Activated T-cell treated with anti-CD3 and anti-CD28 coated beads, Interleukin-2, amount 50 U/mL, for 4 hours (primary cell): Measurements from ENCODE around the gene IL4I1. TPM values are rescaled to one million over a fixed set of nuclear protein-coding genes. Genes with fewer than 3 reads are reported as not detected.
A peak's percentile ranks its signal among the peaks of the same experiment; 100 is the strongest.

Source experiments
- ATAC-seq, 2 donors: fragments of 200-7000 bp; cut with Tn5 transposase; one replicate each; pipeline ENCODE4 v1.10.0; 2021
- DNase-seq: peaks from one replicate; pipeline ENCODE4 v3.0.0-alpha.2; 2020
- H3K27me3 Mint-ChIP-seq: one replicate; pipeline ENCODE4 v1.8.0; 2021; ENCODE audit warnings: low read depth, mixed read lengths
- H3K36me3 Mint-ChIP-seq: one replicate; pipeline ENCODE4 v1.8.0; 2022; ENCODE audit warnings: mixed read lengths; ENCODE audit not compliant: insufficient read depth
- H3K4me1 Mint-ChIP-seq: one replicate; pipeline ENCODE4 v1.8.0; 2021; ENCODE audit warnings: low read depth, mixed read lengths
- H3K4me3 Mint-ChIP-seq: one replicate; pipeline ENCODE4 v1.8.0; 2021; ENCODE audit warnings: mild to moderate bottlenecking, moderate library complexity, mixed read lengths
- H3K9me3 Mint-ChIP-seq: one replicate; pipeline ENCODE4 v1.8.0; 2021; ENCODE audit warnings: mixed read lengths
- total RNA-seq, 3 donors: library from RNA; stranded (reverse); gene quantifications; one replicate each; pipeline ENCODE4 v1.2.1, GENCODE V29; 2021

Gene IL4I1
- total RNA-seq, 3 donors from 2014 or later = 24.7 to 52.7 (median 36.4) TPM

DNA sequence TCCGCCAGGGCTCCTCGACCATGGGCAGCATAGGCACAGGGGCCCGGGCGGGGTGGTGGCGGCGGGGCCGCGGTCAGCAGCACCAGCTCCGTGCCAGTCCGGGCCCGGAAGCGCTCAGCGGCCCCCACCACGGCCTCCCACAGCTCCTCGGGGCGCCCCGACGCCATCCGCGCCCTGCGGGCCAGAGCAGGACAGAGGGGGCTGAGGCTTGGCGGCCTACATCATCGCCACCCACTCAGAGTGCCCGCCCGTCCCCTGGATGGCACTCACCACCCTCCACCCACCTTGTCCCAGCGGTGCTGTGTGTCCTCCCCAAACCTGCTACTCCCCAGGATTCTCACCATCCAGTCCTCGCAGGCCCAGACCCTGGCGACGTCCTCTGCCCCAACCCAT lies 23.6 kb downstream of the IL4I1 start:
- DNase-seq (no peak), ATAC-seq (no peak)
- H3K9me3 Mint-ChIP-seq = no peaks in the 10 kb centered on the region
- H3K4me1 Mint-ChIP-seq = peaks cover 25% of the 10 kb centered on the region
- peaks cover 2% of the 10 kb centered on the region for H3K36me3 Mint-ChIP-seq
- H3K4me3 Mint-ChIP-seq = no peak overlapping the region
- H3K27me3 Mint-ChIP-seq = no peaks in the 10 kb centered on the region

DNA sequence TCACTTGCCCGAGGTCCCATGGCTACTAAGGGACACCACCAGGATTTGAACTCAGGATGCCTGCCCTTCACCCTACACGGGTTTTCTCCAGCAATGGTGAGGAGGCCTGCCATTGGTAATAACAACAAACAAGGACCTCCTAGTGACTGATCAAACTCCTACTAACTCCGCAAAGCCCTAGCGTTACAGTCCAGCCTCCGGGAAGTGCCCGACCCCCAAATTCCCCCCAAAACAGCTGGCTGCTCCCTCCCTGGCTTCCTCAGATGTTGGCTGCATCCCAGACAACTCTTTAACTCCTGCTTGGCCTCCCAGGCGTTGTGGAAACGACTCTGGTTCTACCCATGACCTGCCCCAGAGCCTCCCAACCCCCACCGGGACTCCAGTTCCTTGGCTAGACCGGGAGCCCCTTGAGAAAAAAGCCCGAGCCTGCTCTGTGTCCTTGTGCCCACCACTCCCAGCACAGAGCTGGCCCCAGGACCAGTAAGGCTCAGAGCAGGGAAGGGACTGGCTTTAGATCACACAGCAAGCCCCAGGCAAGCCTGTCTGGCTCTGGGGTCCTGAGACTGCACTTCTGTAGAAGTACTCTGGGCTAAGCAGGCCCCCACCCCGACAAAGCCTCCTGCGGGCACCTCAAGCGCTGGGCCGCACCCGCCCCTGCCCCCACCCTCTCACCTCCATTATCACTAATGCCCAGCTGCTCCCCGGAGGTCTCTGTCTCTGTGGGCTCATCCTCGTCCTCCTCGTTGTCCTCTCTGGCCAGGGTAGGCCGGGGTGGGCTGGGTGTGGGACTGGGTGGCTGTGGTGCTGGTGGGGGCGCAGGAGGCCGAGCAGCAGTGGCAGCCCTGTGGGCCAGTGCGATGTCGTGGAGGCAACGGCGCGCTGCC lies 24.2 kb downstream of the IL4I1 start:
- H3K36me3 Mint-ChIP-seq = no peaks in the 10 kb centered on the region
- H3K4me3 Mint-ChIP-seq = no peak overlapping the region
- peaks cover 25% of the 10 kb centered on the region for H3K4me1 Mint-ChIP-seq
- DNase-seq (no peak), ATAC-seq (no peak)
- no peaks in the 10 kb centered on the region for H3K9me3 Mint-ChIP-seq
- H3K27me3 Mint-ChIP-seq = no peaks in the 10 kb centered on the region

DNA sequence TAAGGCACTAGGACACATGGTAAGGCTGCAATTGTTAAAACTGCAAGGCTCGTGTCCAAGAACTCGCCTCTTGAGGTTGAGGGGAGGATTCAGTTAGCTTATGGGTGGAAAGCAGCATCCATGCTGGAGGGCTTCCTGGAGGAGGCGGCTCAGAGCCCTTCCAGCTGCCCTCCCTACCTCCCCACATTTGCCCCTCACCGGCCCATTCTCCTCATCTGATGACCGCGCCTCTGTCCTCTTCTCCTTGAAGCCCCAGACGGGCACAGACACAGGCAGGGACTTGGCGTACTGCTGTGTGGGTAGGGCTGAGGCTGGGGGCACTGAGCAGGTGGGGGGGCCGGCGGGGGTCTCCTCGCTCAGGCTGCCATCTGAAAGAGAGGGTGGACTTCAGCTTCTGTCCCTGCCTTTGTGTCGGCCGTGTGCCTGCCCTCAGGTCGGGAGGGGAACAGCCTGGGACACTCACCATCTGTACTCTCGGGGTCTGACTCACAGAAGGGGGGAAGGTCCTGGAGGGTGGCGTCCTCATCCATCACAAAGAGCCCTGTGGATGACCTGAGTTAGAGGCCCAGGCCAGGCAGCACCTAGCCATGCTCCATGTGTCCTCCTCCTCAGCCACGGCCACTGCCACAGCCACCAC lies 25.2 kb downstream of the IL4I1 start:
- no peaks in the 10 kb centered on the region for H3K36me3 Mint-ChIP-seq
- H3K27me3 Mint-ChIP-seq = no peaks in the 10 kb centered on the region
- ATAC-seq (no peak), DNase-seq (no peak)
- no peaks in the 10 kb centered on the region for H3K9me3 Mint-ChIP-seq
- H3K4me1 Mint-ChIP-seq = peaks cover 32% of the 10 kb centered on the region
- no peak overlapping the region for H3K4me3 Mint-ChIP-seq

DNA sequence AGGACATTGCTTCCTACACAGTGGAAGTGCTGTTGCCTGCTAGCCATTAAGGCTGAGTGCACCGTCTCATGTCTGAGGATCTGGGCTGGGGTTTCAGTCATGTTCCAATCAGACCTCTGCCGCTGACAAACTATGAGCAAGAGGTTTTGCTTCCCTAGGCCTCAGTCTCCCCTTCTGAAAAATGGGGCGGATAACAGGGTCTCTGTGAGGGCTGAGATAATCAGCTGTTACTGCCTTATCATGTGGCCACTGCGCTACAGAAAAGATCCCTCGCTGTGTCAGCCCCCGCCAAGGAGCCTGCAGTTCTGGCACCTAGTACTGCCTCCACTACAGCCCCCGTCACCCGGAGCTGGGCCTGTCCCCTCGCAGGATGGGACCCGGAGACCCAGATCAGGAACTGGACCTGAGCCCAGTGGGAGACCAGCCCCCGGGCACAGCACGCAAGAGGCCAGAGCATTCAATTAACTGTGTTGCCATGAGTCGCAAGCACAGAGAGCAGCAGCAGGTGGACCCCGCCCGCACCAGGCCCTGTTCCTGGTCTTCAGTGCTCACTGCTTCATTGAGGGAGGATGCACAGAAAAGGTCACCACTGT lies 26.3 kb downstream of the IL4I1 start:
- no peaks in the 10 kb centered on the region for H3K9me3 Mint-ChIP-seq
- ATAC-seq (no peak), DNase-seq (no peak)
- no peaks in the 10 kb centered on the region for H3K36me3 Mint-ChIP-seq
- no peaks in the 10 kb centered on the region for H3K27me3 Mint-ChIP-seq
- peaks cover 37% of the 10 kb centered on the region for H3K4me1 Mint-ChIP-seq
- no peak overlapping the region for H3K4me3 Mint-ChIP-seq

DNA sequence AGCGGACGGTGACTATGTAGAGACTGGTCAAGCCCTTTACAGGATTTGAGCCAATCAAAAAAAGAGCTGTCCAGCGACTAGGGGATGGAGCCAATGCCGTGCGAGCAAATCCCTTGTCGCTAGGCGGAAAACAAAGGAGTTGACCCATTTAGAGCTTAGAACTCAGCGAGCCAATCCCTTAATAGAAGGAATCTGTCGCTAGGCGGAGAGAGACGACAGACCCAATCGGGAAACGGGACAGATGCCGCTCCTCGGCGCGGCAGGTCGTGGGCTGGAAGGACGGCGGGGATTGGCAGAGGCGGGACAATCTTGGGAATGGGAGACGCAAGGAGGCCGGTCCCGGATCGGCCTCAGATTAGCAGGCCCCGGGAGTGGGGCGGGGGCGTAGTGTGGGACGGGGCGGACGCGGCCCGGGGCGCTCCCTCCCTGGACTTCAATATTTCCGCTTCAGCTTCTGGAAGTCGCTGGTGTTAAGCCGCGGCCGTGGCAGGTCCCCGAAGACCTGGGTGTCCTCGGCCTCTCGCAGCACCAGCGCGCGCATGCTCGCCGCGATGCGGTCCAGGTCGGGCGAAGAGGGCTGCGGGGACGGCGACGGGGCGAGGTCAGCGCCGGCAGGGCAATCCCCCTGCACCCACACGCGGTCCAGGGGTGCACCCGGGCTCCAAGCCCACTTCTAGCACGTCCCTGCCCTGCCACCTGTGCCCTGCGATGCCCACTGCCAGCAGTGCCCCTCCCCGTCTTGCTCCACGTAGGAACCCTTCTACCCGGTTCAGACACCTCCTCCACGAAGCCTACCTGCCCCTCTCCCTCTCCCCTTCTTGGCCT lies 27.0 kb downstream of the IL4I1 start:
- DNase-seq (peak; percentile 83), ATAC-seq (peak; percentile 82 to 83)
- Mint-ChIP-seq H3K4me1 (peaks cover 38% of the 10 kb centered on the region), H3K9me3 (no peaks in the 10 kb centered on the region), H3K27me3 (no peaks in the 10 kb centered on the region), H3K36me3 (peaks cover 5% of the 10 kb centered on the region), H3K4me3 (no peak overlapping the region)

DNA sequence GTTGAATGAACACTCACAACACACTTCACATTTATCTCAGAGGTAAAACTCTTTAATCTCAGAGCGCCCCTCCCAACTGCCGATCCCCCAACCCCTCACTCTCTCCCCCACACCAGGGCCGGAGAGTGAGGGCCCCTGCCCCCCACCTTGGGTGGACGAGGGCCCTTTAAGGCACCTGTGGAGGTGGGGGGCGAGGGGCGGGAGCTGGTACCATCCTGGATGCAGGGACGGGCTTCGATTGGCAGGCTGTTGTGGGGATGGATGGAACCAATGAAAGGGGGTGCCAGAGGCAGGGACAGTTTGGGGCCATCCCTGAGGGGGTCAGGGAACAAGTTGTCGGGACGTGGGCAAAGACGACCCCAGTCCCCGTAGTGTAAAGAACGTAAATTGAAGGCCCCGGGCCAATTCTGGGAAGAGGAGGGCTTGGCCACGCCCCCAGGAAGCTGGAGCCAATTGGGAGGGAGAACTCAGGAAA lies 27.6 kb downstream of the IL4I1 start:
- DNase-seq = no peak

DNA sequence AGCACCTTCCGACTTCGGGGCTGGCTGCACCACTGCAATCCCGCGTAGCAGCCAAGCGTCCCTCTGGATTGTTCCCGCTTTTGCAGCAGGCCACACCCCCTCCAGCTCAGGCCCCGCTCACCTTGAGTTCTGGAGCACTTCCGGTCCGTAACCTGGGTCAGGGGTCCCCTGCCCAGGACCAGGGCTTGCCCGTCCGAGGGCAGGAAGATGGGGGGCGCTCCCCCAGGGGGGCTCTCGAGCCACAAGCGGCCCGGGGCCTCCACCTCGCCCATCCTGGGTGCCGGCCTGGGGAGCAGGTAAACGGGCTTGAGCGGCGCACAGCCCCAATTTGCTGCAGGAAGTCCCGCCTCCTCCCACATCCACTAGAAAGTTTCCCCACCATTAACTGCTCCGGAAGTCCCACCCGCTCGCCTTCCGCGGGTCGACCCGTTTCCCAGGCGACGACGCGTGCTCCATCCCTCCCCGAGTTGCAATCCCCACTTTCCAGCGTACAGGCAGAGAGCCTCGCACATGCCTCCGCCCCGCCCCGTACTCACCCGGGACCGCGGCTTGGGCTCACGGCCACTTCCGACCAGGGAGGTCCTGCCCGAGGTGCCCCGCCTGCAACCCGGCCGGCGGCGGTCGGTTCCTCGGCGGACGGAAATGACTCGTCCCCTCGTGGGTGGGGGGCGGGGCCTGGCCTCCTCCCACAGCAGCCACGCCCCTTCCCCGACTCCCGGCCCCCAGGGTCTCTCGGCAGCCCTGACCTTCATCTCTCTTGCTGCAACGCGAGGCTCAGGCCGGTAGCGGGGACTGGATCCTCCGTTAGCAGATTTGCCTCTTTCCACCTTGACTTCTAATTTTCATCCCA lies 29.5 kb downstream of the IL4I1 start, which contains the start of gene PNKP:
Gene PNKP, minus strand, starts transcription at position 644 of the 850 bp plus-strand sequence. Its CDS starts 372 bp downstream, at position 272.
- peak within 1 kb of the TSS; percentile 97 for H3K4me3 Mint-ChIP-seq

More for the DNA sequence above, 27.6 kb downstream of the IL4I1 start:
- peak overlapping the region; percentile 97 for H3K4me3 Mint-ChIP-seq
- no peaks in the 10 kb centered on the region for H3K9me3 Mint-ChIP-seq
- peaks cover 9% of the 10 kb centered on the region for H3K36me3 Mint-ChIP-seq
- ATAC-seq = peak; percentile 3 to 4
- H3K4me1 Mint-ChIP-seq = peaks cover 44% of the 10 kb centered on the region
- no peaks in the 10 kb centered on the region for H3K27me3 Mint-ChIP-seq

DNA sequence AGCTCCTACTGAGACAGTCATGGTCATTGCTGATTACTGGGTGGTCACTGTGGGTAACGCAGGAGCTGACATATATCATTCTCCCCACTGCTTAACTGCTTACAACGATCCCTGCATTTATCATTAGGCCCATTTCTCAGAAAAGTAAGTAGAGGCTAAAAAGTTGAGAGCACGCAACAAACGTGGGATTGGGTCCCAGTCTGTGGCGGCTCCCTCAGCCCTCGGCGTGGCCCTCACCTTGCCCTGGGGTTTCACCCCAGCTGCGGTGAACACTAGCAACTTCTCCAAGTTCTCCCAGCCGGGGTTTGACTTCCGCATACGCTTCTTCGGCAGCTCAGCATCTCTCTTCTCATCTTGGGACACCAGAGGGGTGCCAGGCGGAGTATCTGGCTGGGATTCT lies 31.8 kb downstream of the IL4I1 start:
- DNase-seq = no peak

More for the DNA sequence above, 29.5 kb downstream of the IL4I1 start, which contains the start of gene PNKP:
- Mint-ChIP-seq H3K36me3 (peaks cover 16% of the 10 kb centered on the region), H3K4me1 (peaks cover 50% of the 10 kb centered on the region), H3K9me3 (no peaks in the 10 kb centered on the region), H3K27me3 (no peaks in the 10 kb centered on the region)
- DNase-seq (peak; percentile 83), ATAC-seq (peak; percentile 61 to 62)

DNA sequence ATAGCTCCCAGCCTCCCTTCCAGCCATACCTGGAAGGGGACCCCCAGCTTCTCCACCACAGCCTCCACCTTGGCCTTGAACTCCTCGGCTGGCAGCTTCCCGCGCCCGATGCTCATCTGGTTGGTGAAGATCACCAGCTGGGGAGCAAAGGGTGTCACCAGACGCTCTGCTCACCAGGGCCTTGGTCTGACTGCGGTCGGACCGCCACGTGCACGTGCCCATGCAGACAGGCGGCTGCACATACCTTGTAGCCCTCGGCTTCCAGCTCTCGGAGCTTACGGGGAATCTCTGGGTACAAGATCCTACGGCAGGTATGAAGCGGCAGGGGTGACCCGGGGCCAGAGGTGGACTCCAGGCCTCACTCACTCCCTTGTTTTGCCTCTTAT lies 32.8 kb downstream of the IL4I1 start:
- ATAC-seq (no peak), DNase-seq (no peak)
- Mint-ChIP-seq H3K27me3 (no peaks in the 10 kb centered on the region), H3K9me3 (no peaks in the 10 kb centered on the region), H3K4me3 (no peak overlapping the region), H3K36me3 (peaks cover 17% of the 10 kb centered on the region), H3K4me1 (peaks cover 40% of the 10 kb centered on the region)

More for the DNA sequence above, 31.8 kb downstream of the IL4I1 start:
- Mint-ChIP-seq H3K9me3 (no peaks in the 10 kb centered on the region), H3K4me1 (peaks cover 40% of the 10 kb centered on the region), H3K27me3 (no peaks in the 10 kb centered on the region), H3K36me3 (peaks cover 16% of the 10 kb centered on the region), H3K4me3 (no peak overlapping the region)
- ATAC-seq = no peak

DNA sequence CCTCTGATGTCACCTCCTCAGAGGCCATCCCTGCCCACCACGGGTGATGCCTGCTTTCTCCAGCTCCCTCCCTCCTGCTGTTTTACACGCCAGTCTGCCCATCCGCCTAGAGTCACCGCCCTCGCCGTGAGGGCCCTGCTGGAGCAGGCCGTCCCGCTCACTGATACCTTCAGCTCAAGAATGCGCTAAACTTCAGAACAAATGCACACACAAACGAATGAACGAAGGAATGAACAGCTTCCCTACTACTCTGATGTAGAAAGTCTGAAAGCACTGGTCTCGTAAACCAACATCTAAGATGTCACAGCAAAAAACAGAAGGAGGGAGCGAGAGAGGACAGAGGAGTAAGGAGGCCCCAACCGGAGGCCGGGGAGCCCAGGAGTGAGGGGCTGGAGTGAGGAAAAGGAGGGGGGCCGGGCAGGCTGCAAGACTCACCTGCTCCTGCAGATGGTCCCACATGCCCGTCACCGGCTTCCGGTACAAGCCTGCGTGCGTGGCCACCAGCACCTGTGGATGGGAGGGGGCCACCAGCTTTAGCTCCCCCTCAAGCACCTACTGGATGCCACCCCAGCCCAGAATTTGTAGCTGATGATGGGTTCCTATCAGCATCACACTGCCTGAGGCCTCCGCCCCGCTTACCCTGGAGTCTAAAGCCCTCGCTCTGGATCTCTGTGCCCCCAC lies 33.3 kb downstream of the IL4I1 start:
- DNase-seq (no peak), ATAC-seq (no peak)
- H3K4me3 Mint-ChIP-seq = no peak overlapping the region
- H3K27me3 Mint-ChIP-seq = no peaks in the 10 kb centered on the region
- peaks cover 19% of the 10 kb centered on the region for H3K36me3 Mint-ChIP-seq
- peaks cover 39% of the 10 kb centered on the region for H3K4me1 Mint-ChIP-seq
- no peaks in the 10 kb centered on the region for H3K9me3 Mint-ChIP-seq

DNA sequence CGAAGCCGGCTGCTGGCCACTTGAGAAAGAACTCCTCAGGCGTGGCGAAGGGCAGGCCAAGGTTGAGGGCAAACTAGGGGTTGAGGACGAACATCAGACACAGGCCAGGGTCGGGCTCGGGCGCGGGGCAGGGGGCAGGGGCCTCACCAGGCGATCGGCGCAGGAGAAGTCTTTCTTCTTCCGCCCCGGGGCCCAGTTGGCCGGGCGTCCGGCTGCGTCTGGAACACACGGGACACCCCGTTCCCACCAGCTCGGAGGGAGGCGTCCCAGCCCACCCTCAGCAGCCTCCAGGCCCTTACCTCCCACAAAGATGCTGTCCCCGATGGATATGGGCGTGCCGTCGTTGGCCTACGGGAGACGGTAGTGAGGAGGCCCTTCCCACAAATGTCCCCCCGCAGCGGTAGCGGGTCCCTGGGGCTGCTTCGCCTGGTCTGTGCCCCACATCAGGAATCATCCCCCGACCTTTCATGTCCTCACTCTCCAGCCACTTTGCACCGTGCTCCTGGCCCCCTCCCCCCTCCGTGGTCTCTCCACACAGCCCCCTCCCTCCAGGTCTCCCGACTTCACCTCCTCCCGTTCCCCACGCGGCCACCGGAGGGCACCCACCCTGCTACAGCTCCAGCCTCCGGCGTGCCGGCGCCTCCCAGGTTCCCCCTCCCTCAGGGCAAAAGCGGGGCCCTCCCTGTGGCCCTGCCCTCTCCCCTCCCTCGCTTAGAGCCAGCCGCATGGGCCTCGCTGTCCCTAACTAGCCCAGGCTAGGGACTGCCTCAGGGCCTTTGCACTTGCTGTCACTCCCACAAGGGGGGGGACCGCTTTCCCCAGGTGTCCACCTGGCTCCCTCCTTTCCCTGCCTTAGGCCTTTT lies 34.1 kb downstream of the IL4I1 start:
- Mint-ChIP-seq H3K36me3 (peaks cover 19% of the 10 kb centered on the region), H3K27me3 (no peaks in the 10 kb centered on the region), H3K4me1 (peaks cover 35% of the 10 kb centered on the region), H3K9me3 (no peaks in the 10 kb centered on the region), H3K4me3 (no peak overlapping the region)
- peak; percentile 12 for DNase-seq
- ATAC-seq = no peak
